HuH-7.5 (cell line): Measurements from ENCODE around the gene TMBIM4.

ENCODE experiments used
- DNase-seq: peaks from one replicate; pipeline ENCODE4 v3.0.0; 2011; ENCODE audit warnings: low spot score

TMBIM4 gene

DNA sequence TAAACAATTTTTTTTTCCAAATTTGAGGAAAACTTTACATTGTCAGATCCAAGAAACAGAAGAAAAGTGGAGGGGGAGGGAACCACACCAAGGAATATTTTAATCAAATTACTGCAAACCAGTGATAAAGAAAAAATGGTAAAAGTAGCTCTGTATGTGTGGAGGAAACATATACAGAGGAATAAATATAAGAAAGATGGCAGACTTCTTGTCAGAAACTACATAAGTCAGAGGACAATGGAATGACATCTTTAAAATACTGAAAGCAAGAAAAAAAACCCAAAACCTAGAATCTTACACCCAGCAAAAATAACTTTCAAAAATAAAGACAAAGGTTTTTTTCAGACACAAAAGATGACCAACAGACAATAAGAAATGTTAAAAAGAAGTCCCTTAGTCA lies 29.1 kb downstream of the TMBIM4 start:
- no peak for DNase-seq

DNA sequence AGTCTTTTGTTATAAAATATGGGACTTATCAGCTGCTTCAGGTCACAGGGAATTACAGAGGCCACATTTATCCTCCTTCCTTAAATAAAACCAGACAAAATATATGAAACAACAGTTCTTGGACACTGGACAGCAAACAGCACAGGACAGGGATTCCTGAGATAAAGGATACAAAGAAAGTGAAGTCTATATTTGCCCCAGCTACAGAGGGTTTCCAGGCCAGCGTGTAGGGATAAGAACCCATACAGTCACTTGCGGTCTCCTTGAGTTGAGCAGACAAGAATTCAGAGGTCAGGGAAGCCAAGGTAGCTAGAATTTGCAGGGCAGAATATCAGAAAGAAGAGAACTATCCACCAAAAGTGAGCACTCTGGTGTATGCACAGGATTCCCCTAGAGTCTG lies 30.5 kb downstream of the TMBIM4 start:
- DNase-seq: no peak

DNA sequence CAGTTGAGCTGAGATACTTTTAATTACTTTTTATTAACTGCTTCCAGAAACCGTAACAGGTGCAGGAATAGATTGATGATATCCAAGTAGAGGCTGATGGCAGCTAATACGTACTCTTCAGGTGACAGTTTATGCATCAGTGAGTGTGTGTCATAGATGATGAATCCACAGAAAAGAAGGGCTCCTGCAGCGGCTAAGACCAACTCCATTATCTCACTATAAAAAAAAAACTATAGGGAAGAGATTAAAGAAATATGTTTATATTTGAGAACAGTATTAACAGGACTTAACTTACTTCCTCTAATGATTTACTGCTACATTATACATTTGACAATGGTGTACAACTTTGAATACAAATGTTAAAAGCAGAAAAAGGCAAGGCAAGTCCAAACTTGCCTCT lies 31.9 kb downstream of the TMBIM4 start:
- no peak for DNase-seq

DNA sequence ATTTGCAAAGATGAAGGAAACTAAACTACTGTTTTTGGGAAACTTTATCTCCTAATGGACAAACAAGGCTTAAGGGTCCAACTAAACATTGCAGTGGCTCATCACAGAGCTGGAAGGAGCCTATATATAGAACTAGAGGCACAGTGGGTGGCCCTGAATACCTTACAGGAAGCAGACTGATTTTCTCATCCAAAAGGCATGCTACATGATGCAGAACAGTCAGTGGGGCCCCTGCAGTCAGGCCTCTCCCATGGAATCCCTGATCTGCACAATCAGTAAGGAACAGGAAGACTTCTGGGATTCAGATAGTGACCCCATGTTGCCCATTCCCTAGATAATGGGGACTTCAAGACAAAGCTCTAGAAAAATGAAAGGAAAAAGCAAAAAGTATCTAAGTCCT lies 37.4 kb downstream of the TMBIM4 start:
- DNase-seq: no peak

DNA sequence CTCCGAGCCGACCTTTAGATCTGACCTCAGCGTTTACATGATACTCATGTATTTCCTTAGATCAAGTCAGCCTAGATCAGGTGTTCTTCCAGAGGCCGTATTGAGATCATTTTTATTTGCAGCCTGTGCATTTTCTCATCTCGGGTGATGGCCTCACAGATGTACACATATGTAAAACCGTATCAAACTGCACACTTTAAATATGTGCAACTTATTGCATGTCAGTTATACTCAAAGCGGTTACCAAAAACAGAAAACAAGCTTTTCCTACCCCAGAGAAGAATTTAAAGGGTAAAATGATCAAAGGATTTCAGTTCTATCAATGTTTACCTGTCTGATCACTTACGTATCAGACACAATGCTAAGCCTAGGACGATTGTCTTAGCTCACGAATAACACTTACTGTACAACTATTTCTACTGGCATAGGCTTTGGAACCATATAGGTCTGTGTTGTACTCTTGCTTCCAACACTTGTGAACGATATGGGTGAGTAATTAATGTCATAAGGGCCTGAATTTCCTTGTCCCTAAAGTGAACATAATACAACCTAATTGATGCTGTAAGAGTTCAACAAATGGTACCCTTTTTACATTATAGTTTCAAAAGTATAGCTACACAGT lies 38.6 kb downstream of the TMBIM4 start:
- no peak for DNase-seq

DNA sequence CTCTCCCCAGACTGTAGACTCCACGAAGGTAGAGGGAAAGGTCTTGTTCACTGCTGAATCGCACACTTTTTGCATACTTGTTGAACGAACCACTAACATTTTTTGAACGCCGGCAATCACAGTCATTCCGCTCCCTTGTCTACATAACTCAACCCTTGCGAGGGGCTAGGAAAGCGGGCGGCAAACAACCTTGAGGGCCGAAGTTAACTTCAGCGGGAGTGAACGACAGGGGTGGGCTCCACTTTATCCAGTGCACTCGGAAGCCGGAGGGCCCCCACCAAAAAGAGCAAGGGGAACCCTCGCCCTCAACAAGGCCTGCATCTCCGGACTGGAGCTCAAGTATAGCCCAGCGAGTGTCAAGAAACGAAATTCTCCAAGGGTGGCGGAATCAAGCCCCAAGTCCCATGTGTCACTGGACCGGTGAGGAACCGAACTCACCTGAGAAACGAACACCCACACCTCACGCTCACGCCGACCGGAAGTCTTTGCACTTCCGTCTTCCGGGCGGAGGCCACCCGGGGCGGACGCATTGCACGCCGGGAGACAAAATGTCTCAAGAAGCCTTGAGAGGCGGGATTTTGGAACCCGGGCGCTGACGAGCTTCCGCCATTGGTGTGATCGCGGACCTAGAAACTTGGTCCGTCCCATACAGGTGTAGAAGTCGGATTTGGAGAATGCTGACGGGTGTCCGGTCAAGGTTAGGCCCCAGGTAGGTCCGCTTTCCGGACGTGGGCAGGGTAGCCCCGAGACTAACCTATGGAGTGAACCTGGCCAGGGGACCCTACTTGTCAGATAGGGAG lies 39.3 kb downstream of the TMBIM4 start, which contains the start of gene LLPH:
LLPH (minus strand) TSS at position 484 of the 800 bp plus-strand sequence. CDS start 1,644 bp downstream, outside the sequence.
- peak; percentile 63 for DNase-seq

DNA sequence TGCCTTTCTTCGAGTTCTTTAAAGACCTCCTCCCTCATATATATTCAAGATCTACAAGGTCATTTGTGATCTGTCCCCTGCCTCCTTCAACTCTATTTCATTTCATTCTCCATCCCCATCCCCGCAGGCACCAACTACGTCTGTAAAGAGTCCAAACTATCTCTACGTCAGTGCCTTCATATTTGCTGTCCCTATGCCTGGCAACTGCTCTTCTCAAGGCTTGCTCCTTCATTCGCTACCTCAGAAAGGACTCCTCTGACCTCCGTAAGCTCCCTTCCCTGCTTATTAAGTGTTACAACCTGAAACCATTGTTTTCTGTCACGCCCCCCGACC lies 39.9 kb downstream of the TMBIM4 start:
- no peak for DNase-seq

DNA sequence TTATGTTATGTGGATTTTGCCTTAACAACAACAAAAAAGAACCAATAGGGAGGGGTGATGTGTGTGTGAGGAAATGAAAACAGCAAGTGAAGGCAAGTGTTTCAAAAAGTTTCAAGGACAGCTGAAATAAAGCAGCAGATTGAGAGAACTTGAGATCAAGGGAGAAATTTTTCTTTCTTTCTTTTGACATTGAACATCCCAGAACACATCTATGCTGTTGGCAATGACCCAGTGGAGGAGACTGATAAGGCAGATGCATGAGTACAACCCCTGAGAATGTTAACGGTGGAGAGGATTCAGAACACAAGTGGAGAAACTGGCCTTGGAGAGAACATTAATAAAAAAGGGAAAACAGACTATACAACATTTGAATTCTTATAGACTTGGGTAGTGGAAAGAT lies 42.1 kb downstream of the TMBIM4 start:
- no peak for DNase-seq

DNA sequence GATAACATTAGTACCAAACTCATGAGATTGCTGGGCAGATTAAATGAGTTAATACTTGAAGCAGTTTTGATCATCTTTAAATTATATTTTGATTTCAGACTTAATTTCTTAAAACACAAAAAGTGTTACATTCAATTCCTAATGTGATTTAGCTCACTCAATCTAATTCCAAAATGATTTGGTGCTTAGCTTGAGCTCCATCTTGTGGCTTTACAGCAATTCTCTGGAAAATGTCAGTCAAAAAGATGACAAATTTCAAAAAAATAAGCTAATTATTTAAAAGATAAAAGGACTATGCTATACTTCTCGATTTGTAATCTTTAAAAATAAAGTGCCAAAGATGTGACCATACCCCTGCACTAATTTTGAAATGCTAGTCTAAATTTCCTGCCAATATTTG lies 49.3 kb downstream of the TMBIM4 start:
- no peak for DNase-seq

DNA sequence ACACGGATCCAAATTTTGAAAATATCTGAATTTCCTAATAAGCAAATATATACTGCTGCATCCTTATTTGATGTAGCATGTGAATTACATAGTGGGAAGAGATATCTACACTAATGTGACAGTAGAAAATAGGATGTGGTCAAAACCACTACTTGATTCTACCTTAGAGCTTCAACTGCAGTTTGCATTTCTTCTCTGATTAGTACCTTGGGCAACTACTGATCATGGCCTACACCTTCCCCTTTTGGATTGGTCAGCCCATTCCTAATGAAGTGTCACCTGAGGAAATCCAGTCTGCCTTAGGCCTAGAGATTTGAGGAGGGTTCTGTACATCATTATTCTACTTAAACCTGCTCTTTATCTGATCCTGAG lies 49.9 kb downstream of the TMBIM4 start:
- DNase-seq: no peak

DNA sequence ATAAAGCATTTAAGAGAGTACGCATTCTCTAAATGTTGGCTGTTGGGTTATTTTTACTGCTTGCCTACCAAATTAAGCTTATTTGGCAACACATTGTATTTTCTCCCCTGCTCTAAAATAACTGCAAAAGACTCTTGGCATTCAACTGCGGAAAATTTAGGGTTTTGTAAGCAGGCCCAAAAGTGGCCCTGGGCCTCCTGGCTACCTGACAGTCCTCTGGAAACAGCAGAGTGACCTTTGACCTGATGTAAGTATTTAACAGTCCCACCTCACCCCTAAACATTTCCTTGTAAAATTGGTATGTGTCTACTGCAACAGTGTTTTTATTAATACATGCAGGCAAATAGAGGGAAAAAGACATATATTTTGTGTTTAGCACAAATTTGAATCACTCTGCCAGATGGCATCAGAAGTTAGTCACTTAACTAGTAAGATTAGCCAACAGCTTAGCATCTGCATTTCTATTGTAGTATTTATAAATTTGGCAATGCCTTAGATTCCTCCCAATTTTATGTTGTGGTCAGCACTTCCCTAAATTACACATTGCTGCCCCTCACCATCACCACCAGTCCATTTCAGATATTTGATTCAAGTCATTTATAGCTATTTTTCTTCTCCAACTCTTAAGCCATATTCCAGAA lies 50.4 kb downstream of the TMBIM4 start:
- no peak for DNase-seq

DNA sequence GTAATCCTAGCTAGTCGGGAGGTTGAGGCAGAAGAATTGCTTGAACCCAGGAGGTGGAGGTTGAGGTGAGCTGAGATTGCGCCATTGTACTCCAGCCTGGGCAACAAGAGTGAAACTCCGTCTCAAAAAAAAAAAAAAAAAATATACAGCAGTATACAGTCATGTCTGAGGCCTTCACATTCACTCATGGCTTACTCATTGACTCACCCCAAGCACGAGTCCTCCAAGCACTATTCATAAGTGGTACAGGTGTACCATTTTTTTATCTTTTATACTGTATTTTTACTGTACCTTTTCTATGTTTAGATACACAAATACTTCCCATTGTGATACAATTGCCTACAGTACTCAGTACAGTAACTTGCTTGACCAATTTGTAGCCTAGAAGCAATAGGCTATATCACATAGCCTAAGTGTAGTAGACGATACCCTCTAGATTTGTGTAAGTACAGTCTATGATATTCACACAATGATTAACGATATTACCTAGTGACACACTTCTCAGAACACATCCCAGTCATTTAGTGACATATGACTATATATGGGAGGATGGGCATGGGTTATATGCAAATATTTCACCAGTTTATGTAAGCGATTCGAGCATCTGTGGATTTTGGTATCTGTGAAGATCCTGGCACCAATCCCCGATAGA lies 51.4 kb downstream of the TMBIM4 start:
- DNase-seq: no peak

DNA sequence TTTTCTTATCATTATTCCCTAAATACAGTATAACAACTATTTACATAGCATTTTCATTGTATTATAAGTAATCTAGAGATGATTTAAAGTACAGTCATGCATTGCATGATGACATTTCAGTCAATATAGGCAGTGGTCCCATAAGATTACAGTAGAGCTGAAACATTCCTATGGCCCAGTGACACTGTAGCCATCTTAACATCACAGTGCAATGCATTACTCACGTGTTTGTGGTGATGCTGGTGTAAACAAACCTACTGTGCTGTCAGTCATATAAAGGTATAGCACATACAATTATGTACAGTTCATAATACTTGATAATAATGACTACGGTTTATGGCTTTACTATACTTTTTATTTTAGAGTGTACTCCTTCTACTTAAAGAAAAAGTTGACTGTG lies 52.6 kb downstream of the TMBIM4 start:
- DNase-seq: no peak

DNA sequence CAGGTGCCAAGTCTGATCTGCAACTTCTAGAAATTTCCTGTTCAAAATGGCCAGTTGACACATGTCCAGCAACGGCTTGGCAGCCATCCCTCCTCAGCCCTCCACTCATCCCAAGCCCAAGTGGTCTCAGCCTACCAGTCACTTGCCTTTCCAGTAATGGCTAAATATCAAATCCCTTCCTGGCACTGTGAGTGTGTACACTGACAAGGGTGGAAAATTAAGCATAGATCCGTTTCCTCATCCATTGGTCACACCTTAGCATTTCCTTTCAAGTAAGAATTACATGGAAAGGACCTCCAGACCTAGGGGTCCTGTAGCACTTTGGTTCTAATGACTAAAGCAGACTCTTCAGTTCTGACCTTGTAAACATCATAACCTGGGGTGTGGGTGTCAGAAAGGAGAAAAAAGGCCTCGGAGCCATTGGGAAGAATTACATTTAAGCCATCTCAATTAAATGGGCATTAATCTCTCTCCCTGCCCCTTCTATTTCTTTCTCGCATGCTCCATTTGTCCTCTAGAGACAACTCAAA lies 54.7 kb downstream of the TMBIM4 start:
- no peak for DNase-seq

DNA sequence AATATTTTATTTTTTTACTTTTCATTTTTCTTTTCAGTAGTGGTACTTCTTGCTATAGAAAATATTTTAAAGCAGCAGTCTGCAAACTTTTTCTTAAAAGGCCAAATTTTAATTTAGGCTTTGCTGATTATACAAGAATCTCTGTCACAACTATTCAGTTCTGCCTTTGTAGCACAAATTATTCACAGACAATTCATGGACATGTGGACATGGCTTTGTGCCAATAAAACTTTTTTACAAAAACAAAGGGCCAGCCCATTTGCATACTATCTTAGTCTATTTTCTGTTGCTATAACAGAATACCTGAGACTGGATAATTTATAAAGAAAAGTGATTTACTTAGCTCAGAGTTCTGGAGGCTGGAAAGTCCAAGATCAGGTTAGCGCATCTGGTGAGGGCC lies 56.3 kb downstream of the TMBIM4 start:
- no peak for DNase-seq

DNA sequence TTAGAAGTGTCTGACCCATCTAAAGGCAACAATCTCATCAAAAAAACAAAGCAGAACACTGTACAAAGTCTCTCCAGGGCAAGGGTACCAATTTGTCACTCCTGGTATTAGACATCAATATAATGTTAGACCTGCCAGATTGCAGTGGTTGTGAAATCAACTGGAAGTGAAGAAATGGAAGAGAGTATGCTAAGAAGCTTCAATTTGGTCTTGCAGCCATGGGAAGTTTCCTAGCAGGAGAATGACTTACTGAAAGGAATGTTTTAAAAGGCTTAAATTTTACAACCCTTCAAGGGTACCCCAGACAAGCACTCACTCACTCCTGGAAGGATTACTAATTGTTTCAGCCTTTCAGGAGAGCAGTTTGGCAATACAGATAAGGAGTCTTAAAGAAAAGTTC lies 58.2 kb downstream of the TMBIM4 start:
- DNase-seq: no peak

DNA sequence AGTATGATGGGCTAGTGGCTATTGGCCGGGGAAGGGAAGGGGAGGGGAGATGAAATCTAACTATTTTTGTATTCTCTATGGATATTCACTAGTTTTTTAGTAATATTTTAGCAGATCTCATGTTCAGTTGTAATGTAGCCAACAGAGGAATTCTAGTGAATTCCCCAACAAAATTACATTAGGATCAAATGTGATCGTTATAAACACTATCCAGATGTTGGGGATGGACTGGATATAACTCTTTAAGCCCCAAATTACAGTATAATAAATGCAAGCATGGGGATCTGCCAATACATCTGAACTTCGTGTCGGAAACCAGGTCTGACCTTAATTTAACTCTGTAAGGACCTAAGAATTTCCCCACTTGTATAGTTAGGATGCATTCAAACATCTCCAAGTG lies 60.7 kb downstream of the TMBIM4 start:
- no peak for DNase-seq

DNA sequence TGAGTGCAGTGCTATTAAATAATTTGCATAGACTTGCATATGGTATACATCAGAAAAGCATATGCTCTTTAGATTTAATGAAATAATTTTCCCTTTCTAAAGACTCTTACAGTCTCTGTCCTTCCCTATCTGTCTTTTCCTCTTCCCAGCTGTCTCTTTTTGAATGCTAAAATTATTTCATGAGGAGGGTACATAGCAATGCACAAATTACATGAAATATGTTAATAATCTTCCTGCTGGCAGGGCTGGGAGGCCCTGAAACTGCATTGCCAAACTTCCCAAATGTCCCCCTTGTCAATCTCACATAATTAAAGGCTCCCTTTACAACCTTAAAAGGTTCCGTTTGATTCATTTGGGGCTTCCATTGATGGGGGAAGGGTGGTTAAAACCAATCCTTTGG lies 61.4 kb downstream of the TMBIM4 start:
- no peak for DNase-seq

DNA sequence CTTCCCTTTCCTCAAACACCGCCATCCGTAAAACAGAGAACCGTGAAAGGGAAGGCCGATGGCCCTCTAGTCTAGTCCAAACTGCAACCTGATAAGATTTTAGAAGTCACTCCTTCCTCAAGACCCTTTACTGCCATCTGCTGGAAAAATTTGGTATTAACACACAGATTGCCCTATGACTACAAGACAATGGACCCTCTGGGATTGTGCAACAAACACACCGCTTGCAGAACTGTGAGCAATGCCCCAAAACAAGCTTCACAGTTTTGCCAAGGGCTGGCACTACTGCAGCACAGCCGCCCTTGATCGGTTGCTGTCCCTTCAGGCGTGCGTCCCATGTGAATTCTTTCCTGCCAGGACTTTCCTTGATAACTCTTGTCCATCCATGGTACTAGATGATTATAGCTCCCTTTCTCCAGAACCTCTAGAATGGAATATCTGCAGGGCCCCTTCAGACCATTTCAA lies 62.3 kb downstream of the TMBIM4 start:
- DNase-seq: peak; percentile 53

DNA sequence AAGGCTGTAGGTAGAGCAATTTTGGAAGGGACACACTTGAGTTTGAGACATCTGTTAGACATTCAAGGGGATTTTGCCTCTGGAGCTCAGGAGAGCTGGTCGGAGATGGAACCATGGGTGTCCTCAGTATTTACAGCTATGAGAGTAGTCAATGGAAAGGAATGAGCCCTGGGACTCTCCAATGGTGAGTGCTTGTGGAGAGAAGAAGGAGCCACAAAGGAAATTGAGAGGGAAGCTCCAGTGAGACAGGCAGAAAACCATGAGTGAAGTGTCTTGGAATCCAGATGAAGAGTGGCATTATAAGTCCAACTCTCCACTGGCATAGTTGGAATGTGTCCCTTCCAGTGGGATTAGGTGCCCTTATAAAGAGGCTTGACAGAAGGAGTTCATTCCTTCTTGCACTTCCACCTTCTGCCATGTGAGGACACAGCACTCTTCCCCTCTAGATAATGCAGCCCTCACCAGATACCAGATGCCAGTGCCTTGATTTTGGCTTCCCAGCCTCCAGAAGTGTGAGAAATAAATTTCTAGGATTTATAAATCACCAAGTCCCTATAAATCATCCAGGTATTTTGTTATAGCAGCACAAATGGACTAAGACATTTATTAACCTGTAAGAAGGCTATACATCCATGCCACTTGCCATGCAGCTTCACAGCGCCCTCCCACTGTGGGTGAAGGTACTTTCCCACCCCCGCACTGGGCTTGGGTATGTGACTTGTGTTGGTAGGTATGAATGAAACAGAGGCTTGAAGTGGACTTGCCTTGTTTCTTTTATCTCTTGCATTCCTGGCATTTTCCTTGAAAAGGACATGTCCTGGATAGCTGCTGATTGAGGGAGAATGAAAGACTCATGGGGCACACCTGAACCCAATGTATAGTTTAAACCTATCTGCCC lies 66.5 kb downstream of the TMBIM4 start:
- no peak for DNase-seq

DNA sequence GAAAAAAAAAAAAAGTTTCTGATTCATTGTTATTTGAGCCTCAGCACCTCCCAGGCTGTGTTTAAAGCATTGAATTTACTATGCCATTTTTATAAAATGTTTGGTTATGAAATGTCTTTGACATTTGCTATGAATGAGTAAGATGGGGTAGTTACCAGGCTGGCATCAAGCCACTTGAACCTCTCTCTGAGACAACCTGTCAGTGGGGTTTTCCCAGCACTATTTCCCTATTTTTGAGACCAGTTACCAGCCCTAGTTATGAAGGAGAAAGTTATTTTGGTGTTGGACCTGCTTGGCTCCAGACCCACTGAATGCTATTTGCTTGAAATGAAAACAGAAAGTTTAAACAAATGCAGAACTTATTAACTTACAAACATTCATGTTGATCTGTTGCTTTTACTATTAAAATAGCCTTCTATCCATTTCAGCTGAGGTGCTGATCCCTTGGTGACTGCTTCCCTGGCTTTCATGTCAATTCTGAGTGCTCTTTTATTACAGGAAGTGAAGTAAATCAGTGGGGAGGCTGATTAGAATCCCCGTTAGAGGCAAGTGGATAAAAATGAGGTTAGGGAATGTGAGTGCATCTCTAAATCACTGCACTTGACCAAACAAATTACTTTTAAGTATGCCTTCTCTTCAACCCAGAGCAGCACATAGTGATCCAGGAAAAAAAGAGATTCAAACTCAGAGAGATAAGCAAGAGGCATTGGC lies 77.1 kb downstream of the TMBIM4 start:
- no peak for DNase-seq
